ENCODE results near the gene RPS14.

DNA sequence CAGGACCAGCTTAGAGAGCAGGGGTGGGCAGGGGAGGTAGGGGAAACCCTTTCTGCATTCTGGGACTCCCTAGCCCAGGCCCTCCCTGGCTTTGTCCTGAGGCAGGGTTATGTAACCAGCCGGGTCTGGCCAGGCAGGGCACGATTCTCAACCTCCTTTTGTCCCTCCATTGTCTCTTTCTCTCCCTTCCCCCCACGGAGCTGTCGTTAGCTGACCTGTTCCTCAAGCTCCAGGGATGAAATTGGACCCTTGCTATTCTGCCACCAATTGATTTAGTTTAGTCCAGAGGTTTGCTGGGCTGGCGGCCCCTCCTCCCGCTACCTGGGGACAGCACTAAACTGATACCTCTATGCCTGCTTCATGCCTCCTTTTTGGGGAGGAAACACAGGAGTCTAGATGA, 49.0 kb upstream of the RPS14 start:
- TF ChIP-seq CHD2 (IDR thresholded peaks at IDR 0.05; ENCODE audit: low read length) (no peak), CTCF (IDR thresholded peaks at IDR 0.05; ENCODE audit: control extremely low read depth in 1 of 3, insufficient read depth in 1 of 3, low read depth in 1 of 3, low read length in 3 of 3) (no peak), POLR2A (IDR thresholded peaks at IDR 0.05; ENCODE audit: control extremely low read depth in 1 of 2, low read depth in 2 of 2, low read length in 2 of 2) (no peak), RAD21 (IDR thresholded peaks at IDR 0.05 in 1 of 2, conservative IDR thresholded peaks at IDR 0.05 in 1 of 2; ENCODE audit: low read depth in 2 of 2, low read length in 2 of 2) (no peak), JUND (IDR thresholded peaks at IDR 0.05; ENCODE audit: low read length) (no peak), RXRA (IDR thresholded peaks at IDR 0.05; ENCODE audit: insufficient read depth, low read depth, low read length) (no peak), NRF1 (IDR thresholded peaks at IDR 0.05; ENCODE audit: low read depth, low read length) (no peak), YY1 (IDR thresholded peaks at IDR 0.05; ENCODE audit: low read depth, low read length) (0 out of 2 replicates have a peak, but pooled peaks have one; percentile 42), TBP (IDR thresholded peaks at IDR 0.05; ENCODE audit: low read depth, low read length) (no peak), CEBPB (IDR thresholded peaks at IDR 0.05; ENCODE audit: low read depth, low read length) (0 out of 2 replicates have a peak, but pooled peaks have one; percentile 2)
- TF ChIP-seq, protein P1, sequence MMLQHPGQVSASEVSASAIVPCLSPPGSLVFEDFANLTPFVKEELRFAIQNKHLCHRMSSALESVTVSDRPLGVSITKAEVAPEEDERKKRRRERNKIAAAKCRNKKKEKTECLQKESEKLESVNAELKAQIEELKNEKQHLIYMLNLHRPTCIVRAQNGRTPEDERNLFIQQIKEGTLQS (IDR thresholded peaks at IDR 0.05; ENCODE audit: insufficient read depth, low read depth, low read length): no peak
- TF ChIP-seq, protein P2, sequence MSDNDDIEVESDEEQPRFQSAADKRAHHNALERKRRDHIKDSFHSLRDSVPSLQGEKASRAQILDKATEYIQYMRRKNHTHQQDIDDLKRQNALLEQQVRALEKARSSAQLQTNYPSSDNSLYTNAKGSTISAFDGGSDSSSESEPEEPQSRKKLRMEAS (IDR thresholded peaks at IDR 0.05): peak; percentile 34; the same call in 1 of the 2 replicates
